Natural killer cell (primary cell): ENCODE data around the gene KRT5. TPM values are rescaled to one million over a fixed set of nuclear protein-coding genes. Genes with fewer than 3 reads are reported as not detected.

Experiments used
- ATAC-seq, 3 donors: fragments of 150-1000 bp in 2 of 3; fragments of 200-7000 bp in 1 of 3; cut with Tn5 transposase; 1 replicate in 1 of 3; 2 replicates in 2 of 3; pipeline ENCODE4 v1.10.0; 2021; ENCODE audit warnings: mild to moderate bottlenecking in 2 of 3, moderate library complexity in 2 of 3
- DNase-seq, 2 donors: peaks; one replicate each; pipeline versions ENCODE4 v3.0.0 to v3.0.0-alpha.2; 2013 to 2021; ENCODE audit warnings: mixed read lengths in 1 of 2
- H3K27ac ChIP-seq: one replicate; pipeline ENCODE4 v1.5.1; 2013; ENCODE audit warnings: mild to moderate bottlenecking, low read length
- H3K27me3 ChIP-seq: one replicate; pipeline ENCODE4 v1.6.1; 2013; ENCODE audit warnings: low read length; ENCODE audit not compliant: control insufficient read depth, insufficient read depth
- H3K36me3 ChIP-seq: one replicate; pipeline ENCODE4 v1.6.1; 2013; ENCODE audit warnings: low read length; ENCODE audit not compliant: control insufficient read depth, insufficient read depth
- H3K4me1 ChIP-seq: one replicate; pipeline ENCODE4 v1.6.1; 2013; ENCODE audit warnings: low read length; ENCODE audit not compliant: control insufficient read depth, insufficient read depth
- H3K4me3 ChIP-seq: one replicate; pipeline ENCODE4 v1.5.1; 2013; ENCODE audit warnings: low read length
- H3K9me3 ChIP-seq: one replicate; pipeline ENCODE4 v1.6.1; 2013; ENCODE audit warnings: low read length; ENCODE audit not compliant: control insufficient read depth, insufficient read depth
- H3K27ac Mint-ChIP-seq, 2 donors: one replicate each; pipeline ENCODE4 v1.8.0; 2022; ENCODE audit warnings: mild to moderate bottlenecking in 2 of 2, mixed read lengths in 2 of 2, moderate library complexity in 1 of 2
- H3K27me3 Mint-ChIP-seq, 2 donors: one replicate each; pipeline ENCODE4 v1.8.0; 2022; ENCODE audit warnings: low read depth in 2 of 2, mixed read lengths in 2 of 2
- H3K36me3 Mint-ChIP-seq: one replicate; pipeline ENCODE4 v1.8.0; 2022; ENCODE audit warnings: mixed read lengths
- H3K4me1 Mint-ChIP-seq, 2 donors: one replicate each; pipeline ENCODE4 v1.8.0; 2022; ENCODE audit warnings: mixed read lengths in 2 of 2
- H3K4me3 Mint-ChIP-seq: one replicate; pipeline ENCODE4 v1.8.0; 2022; ENCODE audit warnings: mild to moderate bottlenecking, moderate library complexity, mixed read lengths
- H3K9me3 Mint-ChIP-seq, 2 donors: one replicate each; pipeline ENCODE4 v1.8.0; 2022; ENCODE audit warnings: mixed read lengths in 2 of 2
- WGBS: methylation state at CpG from one replicate; pipeline ENCODE4 v1.1.7; 2013; ENCODE audit warnings: missing lambda C conversion rate; ENCODE audit not compliant: insufficient coverage; 5-methylcytosine and 5-hydroxymethylcytosine counted together
- intact Hi-C: fragments of 100-400 bp; cut with micrococcal nuclease; formaldehyde crosslinking; loops from one replicate; pipeline ENCODE4 v1.14.2; 2022
- total RNA-seq, 4 donors: library from RNA; stranded (reverse); fragments of 120-200 nt in 1 of 4; gene quantifications; one replicate each; pipeline versions ENCODE4 v1.2.3 to v1.2.4, GENCODE V29; 2013 to 2022
- TF ChIP-seq, protein P1 (sequence below): fragments of 200-600 bp; IDR thresholded peaks from one replicate; pipeline ENCODE4 v1.8.0; 2022; ENCODE audit warnings: antibody characterized with exemption

The KRT5 gene
- total RNA-seq, 3 donors from 2014 or later (not counting 1 experiment from before 2014, with no cell fraction given), result 0.40 to 0.70 TPM; not detected in 1

DNA sequence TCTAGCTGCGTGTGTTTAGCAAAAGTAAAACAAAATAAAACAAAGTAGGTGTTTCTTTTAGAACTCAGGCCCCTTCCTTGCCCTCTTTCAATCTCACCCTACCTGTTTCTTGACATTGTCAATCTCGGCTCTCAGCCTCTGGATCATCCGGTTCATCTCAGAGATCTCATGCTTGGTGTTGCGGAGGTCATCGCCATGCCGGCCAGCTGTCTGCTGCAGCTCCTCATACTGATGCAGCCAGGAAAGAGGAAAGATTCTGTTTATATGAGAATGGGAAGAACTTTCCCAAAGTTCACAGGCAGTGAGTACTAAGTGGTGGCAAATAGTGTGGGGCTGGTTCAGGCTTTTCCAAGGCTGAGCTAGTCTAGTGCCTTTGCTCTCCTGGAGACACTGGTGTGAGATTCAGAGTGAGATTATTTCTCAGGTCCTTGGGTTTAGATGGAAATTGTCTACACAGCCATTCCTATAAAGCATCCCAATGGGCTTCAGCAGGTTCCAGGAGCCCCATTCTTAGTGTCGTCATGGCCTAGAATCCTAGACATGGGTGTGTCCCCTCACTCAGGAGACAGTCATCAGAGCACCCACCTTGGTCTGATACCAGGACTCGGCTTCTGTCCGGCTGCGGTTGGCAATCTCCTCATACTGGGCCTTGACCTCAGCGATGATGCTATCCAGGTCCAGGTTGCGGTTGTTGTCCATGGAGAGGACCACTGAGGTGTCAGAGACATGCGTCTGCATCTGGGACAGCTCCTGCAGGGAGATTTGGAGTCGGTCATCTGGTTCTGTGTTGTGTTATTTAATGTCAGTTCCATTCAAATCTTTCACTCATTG lies 3.0 kb downstream of the KRT5 start:
- no peaks in the 10 kb centered on the region for H3K9me3 Mint-ChIP-seq
- Histone ChIP-seq H3K27ac (no peak overlapping the region), H3K4me1 (peaks cover 4% of the 10 kb centered on the region), H3K27me3 (no peaks in the 10 kb centered on the region), H3K9me3 (no peaks in the 10 kb centered on the region), H3K36me3 (no peaks in the 10 kb centered on the region), H3K4me3 (no peak overlapping the region)
- ATAC-seq (no peak), DNase-seq (peak in 1 of 2 donors; percentile 11)
- no peaks in the 10 kb centered on the region for H3K36me3 Mint-ChIP-seq
- no peak overlapping the region for H3K27ac Mint-ChIP-seq
- peaks cover 5 to 6% of the 10 kb centered on the region in 2 donors for H3K4me1 Mint-ChIP-seq
- H3K27me3 Mint-ChIP-seq, result peaks cover 3 to 9% of the 10 kb centered on the region in 2 donors
- intact Hi-C loops, result no loop called here
- TF ChIP-seq, protein P1, sequence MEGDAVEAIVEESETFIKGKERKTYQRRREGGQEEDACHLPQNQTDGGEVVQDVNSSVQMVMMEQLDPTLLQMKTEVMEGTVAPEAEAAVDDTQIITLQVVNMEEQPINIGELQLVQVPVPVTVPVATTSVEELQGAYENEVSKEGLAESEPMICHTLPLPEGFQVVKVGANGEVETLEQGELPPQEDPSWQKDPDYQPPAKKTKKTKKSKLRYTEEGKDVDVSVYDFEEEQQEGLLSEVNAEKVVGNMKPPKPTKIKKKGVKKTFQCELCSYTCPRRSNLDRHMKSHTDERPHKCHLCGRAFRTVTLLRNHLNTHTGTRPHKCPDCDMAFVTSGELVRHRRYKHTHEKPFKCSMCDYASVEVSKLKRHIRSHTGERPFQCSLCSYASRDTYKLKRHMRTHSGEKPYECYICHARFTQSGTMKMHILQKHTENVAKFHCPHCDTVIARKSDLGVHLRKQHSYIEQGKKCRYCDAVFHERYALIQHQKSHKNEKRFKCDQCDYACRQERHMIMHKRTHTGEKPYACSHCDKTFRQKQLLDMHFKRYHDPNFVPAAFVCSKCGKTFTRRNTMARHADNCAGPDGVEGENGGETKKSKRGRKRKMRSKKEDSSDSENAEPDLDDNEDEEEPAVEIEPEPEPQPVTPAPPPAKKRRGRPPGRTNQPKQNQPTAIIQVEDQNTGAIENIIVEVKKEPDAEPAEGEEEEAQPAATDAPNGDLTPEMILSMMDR, result no peak
- 95% methylated on average over 13 of the region's 14 CpGs for WGBS
- no peak overlapping the region for H3K4me3 Mint-ChIP-seq

DNA sequence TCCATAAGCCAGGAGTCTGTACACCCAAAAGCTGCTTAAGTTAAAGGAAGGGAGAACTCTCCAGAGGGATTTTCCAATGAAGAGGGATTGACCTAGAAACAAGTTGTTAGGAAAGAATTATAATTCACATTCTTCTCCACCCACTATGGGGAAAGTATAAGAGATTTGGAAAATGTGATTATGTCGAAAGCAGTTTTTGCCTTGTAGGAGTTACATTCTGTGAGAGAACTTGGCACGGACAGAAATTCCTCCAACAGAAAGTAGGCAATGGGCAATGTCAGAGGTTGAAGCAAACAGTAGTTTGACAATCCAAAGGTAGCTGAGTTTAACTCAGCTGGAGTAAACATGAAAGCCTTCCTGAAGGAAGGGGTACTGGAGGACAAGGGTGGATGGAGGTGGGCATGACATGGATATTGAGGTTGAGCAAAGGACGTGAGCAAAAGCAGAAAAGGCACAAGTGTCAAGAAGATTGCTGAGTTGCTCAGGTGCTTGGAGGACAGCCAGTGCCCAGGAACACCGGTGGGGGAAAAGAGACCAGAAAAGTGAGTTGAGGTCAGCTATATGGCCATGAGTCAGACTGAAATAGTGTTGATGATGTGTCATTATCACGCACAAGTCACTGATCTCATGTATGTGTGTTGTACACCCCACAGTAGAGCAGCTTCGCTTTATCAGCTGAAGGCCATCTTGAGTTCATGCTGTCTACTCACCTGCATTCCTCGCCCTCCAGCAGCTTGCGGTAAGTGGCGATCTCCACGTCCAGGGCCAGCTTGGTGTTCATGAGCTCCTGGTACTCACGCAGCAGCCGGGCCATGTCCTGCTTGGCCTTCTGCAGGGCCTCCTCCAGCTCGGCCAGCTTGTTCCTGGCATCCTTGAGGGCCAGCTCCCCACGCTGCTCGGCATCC lies 4.0 kb downstream of the KRT5 start:
- no peak overlapping the region for H3K4me3 ChIP-seq
- H3K27me3 ChIP-seq, result no peaks in the 10 kb centered on the region
- H3K4me1 ChIP-seq, result no peaks in the 10 kb centered on the region
- H3K4me1 Mint-ChIP-seq, result peaks cover 0 to 5% of the 10 kb centered on the region in 2 donors
- TF ChIP-seq, protein P1, result no peak
- 90% methylated on average over 15 of the region's 15 CpGs for WGBS
- H3K4me3 Mint-ChIP-seq, result no peak overlapping the region
- H3K9me3 Mint-ChIP-seq, result no peaks in the 10 kb centered on the region
- H3K36me3 Mint-ChIP-seq, result no peaks in the 10 kb centered on the region
- H3K9me3 ChIP-seq, result peaks cover 3% of the 10 kb centered on the region
- H3K27ac ChIP-seq, result no peak overlapping the region
- no peak overlapping the region for H3K27ac Mint-ChIP-seq
- intact Hi-C loops, result no loop called here
- DNase-seq (no peak), ATAC-seq (no peak)
- peaks cover 0 to 9% of the 10 kb centered on the region in 2 donors for H3K27me3 Mint-ChIP-seq
- H3K36me3 ChIP-seq, result no peaks in the 10 kb centered on the region

DNA sequence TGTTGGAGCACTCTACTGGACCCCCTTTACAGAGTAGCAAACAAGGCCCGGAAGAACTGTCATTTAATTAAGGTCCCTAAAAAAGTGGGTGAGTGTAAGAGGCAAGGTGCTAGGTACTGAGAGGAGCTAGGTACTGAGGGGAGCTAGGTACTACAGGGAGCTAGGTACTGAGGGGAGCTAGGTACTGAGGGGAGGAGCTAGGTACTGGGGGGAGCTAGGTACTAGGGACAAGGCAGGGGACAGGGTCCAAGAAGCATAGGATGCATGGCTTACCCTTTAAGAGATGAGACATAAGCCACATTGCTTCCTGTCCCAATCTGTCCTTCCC lies 4.9 kb downstream of the KRT5 start:
- no peak for ATAC-seq
- no peaks in the 10 kb centered on the region for H3K4me1 ChIP-seq
- Mint-ChIP-seq H3K4me1 (peaks cover 0 to 5% of the 10 kb centered on the region in 2 donors), H3K36me3 (no peaks in the 10 kb centered on the region), H3K9me3 (no peaks in the 10 kb centered on the region), H3K27me3 (peaks cover 0 to 9% of the 10 kb centered on the region in 2 donors), H3K4me3 (no peak overlapping the region), H3K27ac (no peak overlapping the region)
- no peak overlapping the region for H3K4me3 ChIP-seq
- WGBS, result 100% methylated on average over 1 of the region's 1 CpG
- TF ChIP-seq, protein P1, result no peak
- peaks cover 5% of the 10 kb centered on the region for H3K9me3 ChIP-seq
- intact Hi-C loops, result no loop called here
- DNase-seq, result no peak
- no peaks in the 10 kb centered on the region for H3K36me3 ChIP-seq
- no peak overlapping the region for H3K27ac ChIP-seq
- no peaks in the 10 kb centered on the region for H3K27me3 ChIP-seq
